Epithelial cell of proximal tubule (primary cell): ENCODE data around the gene KRTAP10-11. TPM values are rescaled to one million over a fixed set of nuclear protein-coding genes. Genes with fewer than 3 reads are reported as not detected.
"Not testable (repeated sequence)": the region's sequence is repeated elsewhere in the genome, so short reads cannot be mapped to it uniquely, and the experiment has no call there.

Source experiments
- DNase-seq: peaks from one replicate; pipeline ENCODE4 v3.0.0-alpha.2; 2011; ENCODE audit warnings: low read depth
- H3K4me3 ChIP-seq: 2 replicates; pipeline ENCODE4 v1.5.1; 2011; ENCODE audit warnings: low read depth, mild to moderate bottlenecking, low read length
- CTCF ChIP-seq: conservative IDR thresholded peaks from 2 replicates; pipeline ENCODE4 v1.5.1; 2012; ENCODE audit warnings: low read depth, mild to moderate bottlenecking, low read length
- total RNA-seq: library from RNA; depleted of rRNA; stranded (reverse); fragments of >200 nt; gene quantifications from 2 replicates; pipeline ENCODE4 v1.2.3, GENCODE V29; 2015

Gene KRTAP10-11
- total RNA-seq, 1 donor from 2014 or later = not detected

DNA sequence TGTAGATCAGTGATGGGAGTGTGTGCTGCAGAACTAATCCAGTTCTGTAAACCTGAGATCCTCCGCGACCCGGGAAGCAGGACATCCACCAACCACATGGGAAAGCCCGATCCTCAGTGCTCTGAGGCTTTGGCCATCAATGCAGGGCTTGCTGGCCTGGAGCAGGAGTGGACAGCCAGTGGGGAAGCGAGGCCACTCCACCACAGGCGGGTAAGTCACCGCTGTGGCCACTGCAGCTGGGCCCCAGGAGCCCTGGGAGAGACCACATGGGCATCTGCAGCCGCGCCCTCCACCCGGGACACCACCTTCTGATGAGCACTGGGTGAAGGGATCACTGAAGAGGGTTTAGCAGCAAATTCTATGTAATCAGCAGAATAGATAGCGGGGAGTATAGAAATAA lies 34.9 kb downstream of the KRTAP10-11 start:
- no peak overlapping the region for H3K4me3 ChIP-seq
- DNase-seq = no peak
- no peak for TF ChIP-seq CTCF

GRCh38 chr21:44681861-44682579 lies 35.8 kb downstream of the KRTAP10-11 start, which contains the start of gene KRTAP12-1:
KRTAP12-1 (minus strand) TSS chr21:44682163; CDS start chr21:44682123, 40 bp downstream.
- no peak within 1 kb of the TSS for H3K4me3 ChIP-seq
- TF ChIP-seq CTCF = no peak
- DNase-seq = no peak

DNA sequence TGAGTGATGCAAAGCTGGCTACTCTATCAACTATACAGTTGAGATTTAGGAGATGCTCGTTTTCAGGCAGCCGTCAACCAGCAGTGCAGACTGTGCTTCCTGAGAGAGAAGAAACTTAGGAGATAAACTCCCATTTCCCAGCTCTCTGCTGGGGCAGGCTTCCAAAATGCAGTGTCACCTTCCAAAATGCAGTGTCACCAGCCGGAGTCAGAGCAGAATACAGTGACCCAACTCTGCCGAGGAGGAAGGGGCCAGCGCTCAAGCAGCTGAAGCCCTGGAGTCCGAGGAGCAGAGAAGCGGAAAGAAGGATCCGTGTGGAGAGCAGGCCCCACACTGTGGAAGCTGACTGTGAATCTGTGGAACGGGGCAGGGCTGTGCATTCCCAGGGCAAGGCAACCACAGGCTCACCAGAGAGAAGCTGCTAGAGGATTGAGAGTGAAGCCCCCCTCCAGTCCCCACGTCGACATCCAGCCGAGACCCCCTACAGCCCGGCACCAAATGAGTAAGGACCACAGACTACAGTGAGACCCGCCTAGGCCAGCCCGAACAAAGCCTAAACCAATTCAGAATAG lies 36.5 kb downstream of the KRTAP10-11 start:
- no peak for TF ChIP-seq CTCF
- DNase-seq = no peak
- no peak overlapping the region for H3K4me3 ChIP-seq

DNA sequence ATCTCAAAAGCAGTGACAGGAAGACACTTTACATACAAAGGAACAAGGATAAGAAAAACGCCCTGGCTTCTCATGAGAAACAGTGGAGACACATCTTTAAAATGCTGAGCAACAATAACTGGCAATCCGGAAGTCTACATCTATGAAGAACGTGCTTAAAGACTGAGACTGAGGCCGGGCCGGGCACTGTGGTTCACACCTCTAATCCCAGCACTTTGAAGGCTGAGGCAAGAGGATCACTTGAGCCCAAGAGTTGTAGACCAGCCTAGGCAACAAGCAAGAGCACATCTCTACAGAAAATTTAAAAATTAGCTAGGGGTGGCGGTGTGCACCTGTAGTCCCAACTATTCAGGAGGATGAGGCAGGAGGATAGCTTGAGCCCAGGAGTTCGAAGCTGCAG lies 37.9 kb downstream of the KRTAP10-11 start:
- no peak for TF ChIP-seq CTCF
- no peak for DNase-seq
- no peak overlapping the region for H3K4me3 ChIP-seq

- no peak for DNase-seq
- no peak for TF ChIP-seq CTCF
- H3K4me3 ChIP-seq = no peak overlapping the region
Measured at GRCh38 chr21:44684483-44684882, 38.3 kb downstream of the KRTAP10-11 start.

DNA sequence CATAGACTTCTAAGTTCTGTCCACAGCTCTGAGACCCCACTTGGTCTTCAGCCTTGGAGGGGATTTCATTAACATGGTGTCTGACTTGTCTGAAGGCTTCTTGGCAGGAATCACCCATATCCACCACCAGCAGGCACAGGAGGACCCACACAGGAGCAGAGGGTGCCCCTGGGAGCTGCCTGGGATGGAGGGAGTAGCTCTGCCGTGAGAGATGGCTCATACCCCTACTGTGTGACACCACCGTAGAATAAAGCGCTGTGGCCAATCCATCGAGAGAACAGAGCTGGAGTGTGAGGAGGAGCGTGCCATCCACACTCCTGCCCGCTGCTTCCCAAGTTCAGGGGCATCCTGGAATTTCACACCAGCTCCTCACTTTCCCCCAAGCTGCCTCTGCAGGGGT lies 38.8 kb downstream of the KRTAP10-11 start:
- DNase-seq, H3K4me3 ChIP-seq: not testable (repeated sequence)

GRCh38 chr21:44686000-44686781 lies 40.0 kb downstream of the KRTAP10-11 start:
- TF ChIP-seq CTCF = no peak
- no peak overlapping the region for H3K4me3 ChIP-seq
- no peak for DNase-seq
